Mucosa of descending colon (tissue), 3 donors: ENCODE results near the gene CCDC201. TPM values are rescaled to one million over a fixed set of nuclear protein-coding genes. Genes with fewer than 3 reads are reported as not detected.

ENCODE experiments used
- ATAC-seq: fragments of 200-7000 bp; cut with Tn5 transposase; one replicate; pipeline ENCODE4 v1.9.1; 2020; ENCODE audit warnings: mild to moderate bottlenecking, moderate library complexity
- DNase-seq, 3 donors: peaks; one replicate each; pipeline ENCODE4 v3.0.0-alpha.2; 2020
- H3K36me3 ChIP-seq: fragments of 200-600 bp; one replicate; pipeline ENCODE4 v1.8.0; 2021; ENCODE audit warnings: low read depth, mild to moderate bottlenecking
- H3K4me1 ChIP-seq: fragments of 200-600 bp; one replicate; pipeline ENCODE4 v1.8.0; 2021; ENCODE audit warnings: low read depth, mild to moderate bottlenecking
- H3K4me3 ChIP-seq: fragments of 200-600 bp; one replicate; pipeline ENCODE4 v1.8.0; 2021; ENCODE audit warnings: mild to moderate bottlenecking
- H3K9me3 ChIP-seq: fragments of 200-600 bp; one replicate; pipeline ENCODE4 v1.8.0; 2021; ENCODE audit warnings: mild to moderate bottlenecking
- CTCF ChIP-seq: fragments of 200-600 bp; IDR thresholded peaks from one replicate; pipeline ENCODE4 v1.8.0; 2022; ENCODE audit warnings: antibody characterized with exemption, mild to moderate bottlenecking
- intact Hi-C, 2 donors: fragments of 100-400 bp; cut with DNase I in 1 of 2; cut with micrococcal nuclease in 1 of 2; formaldehyde crosslinking; loops; one replicate each; pipeline versions ENCODE4 v1.11.0 to v1.11.1; 2022; cut with DNase I, micrococcal nuclease
- total RNA-seq, 3 donors: library from RNA; stranded (reverse); fragmentation: NEBNext Ultra II Directional in 2 of 3; extraction: Animal tissue kit (Norgen Biotek cat#: 25700) in 2 of 3; gene quantifications; one replicate each; pipeline versions ENCODE4 v1.2.1 to v1.2.4, GENCODE V29; 2021 to 2023
- donor health status: DM: no; HTN: no; CAD: no; lungs with moderate emphysema.
- donor health status: DM: no; HTN: no; CAD: no.
- donor health status: DM: no; HTN: yes; CAD: no.

The CCDC201 gene
- total RNA-seq, 3 donors from 2014 or later: not detected

DNA sequence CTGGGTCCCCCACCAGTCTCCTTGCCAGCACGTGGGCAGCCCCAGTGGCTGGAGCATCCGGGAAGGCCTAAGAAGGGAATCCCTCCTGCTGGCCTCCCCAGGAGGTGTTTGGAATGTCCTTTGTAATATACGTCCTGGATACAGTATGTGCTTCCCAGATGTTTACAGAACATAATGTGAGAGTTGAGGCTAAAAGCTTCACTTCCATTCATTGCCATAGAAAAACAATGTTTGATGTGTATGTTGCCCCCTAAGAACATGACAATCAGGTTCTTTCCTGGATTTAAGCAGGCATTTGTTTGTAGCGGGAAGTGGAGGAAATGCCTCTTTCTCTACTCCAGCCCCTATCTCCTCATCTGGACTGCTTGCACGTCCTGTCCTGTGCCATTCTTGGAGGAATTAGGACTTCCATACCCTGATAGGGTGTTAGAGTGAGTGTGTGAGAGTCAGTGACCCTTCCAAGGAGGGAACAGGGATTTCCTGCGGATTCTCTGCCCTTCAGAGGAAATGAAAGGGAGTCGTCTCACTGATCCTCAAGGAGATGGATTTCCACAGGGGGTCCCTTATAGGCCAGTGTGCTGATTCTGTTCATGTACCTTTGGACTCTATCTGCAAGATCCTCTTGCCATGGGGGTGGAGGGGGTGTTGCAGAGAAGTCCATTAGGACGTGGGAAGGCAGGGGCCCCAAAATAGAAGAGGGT lies 16.6 kb upstream of the CCDC201 start:
- H3K4me3 ChIP-seq: no peak overlapping the region

DNA sequence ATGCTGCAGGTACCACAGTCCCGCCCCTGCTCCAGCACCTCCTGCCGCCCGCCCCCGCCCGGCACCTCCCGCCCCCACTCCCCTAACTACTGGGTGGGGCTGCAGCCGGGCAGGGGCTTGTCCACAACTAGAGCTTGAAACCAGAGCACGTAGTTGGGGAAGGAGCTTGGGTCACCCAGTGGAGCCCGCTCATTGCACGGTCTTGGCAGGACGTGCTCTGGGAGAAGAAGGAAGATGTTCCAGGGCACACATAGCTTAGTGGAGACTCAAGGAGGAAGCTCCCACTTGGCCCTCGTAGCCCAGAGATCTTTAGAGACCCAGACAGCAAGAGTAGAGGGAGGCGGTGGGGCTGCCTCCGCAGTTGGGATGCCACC lies 16.1 kb upstream of the CCDC201 start:
- no peak for TF ChIP-seq CTCF
- no peak overlapping the region for H3K4me3 ChIP-seq
- ATAC-seq: no peak

More for the DNA sequence above, 16.6 kb upstream of the CCDC201 start:
- DNase-seq (no peak), ATAC-seq (no peak)
- TF ChIP-seq CTCF: no peak
- intact Hi-C loops: no loop called here
- Histone ChIP-seq H3K9me3 (no peaks in the 10 kb centered on the region), H3K36me3 (no peaks in the 10 kb centered on the region), H3K4me1 (no peaks in the 10 kb centered on the region)

GRCh38 chr7:45888185-45888992 lies 15.5 kb upstream of the CCDC201 start, which contains the start of gene IGFBP1:
TSS of gene IGFBP1 (plus strand) at chr7:45888488. CDS start at chr7:45888653, 165 bp downstream.
- intact Hi-C loops: no loop called here
- Histone ChIP-seq H3K4me3 (no peak within 1 kb of the TSS), H3K9me3 (no peaks in the 10 kb centered on the region), H3K36me3 (no peaks in the 10 kb centered on the region), H3K4me1 (no peaks in the 10 kb centered on the region)
- peak; percentile 43 for ATAC-seq
- TF ChIP-seq CTCF: no peak
- DNase-seq: no peak

More for the DNA sequence above, 16.1 kb upstream of the CCDC201 start:
- Histone ChIP-seq H3K4me1 (no peaks in the 10 kb centered on the region), H3K9me3 (no peaks in the 10 kb centered on the region), H3K36me3 (no peaks in the 10 kb centered on the region)
- intact Hi-C loops: no loop called here
- DNase-seq: no peak

DNA sequence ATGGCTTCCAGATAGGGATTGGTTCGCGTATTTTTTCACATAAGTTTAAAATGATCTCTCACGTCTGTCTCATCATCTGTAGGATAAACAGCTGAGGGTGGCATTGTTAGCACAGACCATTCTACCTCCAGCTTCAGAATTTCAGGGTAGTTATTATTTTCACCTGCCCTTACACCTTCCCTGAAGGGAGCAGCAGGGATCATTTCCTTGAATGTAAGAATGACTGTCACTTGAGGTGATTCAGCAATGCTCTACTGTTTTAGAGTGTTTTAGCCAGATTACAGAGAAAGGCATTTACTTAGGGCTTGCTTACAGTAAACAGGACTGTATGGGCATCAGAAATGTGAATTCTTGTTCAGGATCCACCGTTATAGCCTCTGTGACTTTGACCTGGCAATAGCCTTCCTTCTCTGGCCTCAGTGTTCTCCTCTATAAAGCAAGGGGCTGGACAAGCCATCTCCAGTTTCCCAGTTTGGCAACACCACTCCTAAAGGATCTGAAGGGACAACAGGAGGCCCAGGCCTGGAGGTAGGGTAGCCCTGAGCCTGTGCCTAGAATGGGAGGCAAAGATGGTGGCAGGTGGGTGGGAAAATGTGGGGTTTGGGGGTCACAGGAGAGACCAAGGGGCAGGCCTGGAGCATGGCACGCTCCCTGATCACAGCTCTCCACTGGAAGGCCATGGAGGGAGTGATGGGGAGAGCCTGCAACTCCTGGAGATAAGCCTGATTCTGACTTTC lies 14.2 kb upstream of the CCDC201 start:
- DNase-seq (no peak), ATAC-seq (no peak)
- no peaks in the 10 kb centered on the region for H3K9me3 ChIP-seq
- H3K4me3 ChIP-seq: no peak overlapping the region
- H3K36me3 ChIP-seq: no peaks in the 10 kb centered on the region
- intact Hi-C loops: no loop called here
- H3K4me1 ChIP-seq: no peaks in the 10 kb centered on the region
- TF ChIP-seq CTCF: no peak

DNA sequence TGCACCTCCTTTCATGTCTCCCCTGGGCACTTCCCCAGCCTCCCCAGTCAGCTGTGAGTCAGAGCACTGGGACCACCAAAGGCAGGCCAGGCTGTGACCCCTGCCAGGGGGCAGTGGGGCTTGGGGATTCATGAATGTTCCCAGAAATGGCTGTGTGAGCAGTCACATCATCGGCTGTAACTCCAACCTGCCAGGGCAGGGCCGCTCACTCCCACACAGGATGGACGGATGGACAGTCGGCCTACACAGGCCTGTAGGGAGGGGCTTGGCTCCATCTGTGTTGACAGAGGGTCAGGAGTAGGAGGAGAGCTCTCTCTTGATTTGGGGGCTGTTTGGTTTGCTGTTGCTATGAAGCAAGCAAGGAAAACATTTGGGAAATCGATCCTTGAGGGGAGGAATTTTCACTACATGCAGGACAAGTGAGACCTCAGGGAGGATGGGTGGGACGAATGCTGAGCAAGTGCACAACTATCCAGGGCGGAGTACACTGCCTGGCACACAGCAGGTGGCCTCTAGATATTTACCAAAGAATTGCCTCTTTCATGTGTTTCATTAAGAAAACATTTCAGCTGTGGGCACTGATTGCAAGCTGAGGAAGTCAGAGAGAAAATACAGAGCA lies 12.5 kb upstream of the CCDC201 start:
- Histone ChIP-seq H3K36me3 (no peaks in the 10 kb centered on the region), H3K4me1 (no peaks in the 10 kb centered on the region), H3K4me3 (no peak overlapping the region), H3K9me3 (no peaks in the 10 kb centered on the region)
- DNase-seq: no peak
- intact Hi-C loops: no loop called here
- TF ChIP-seq CTCF: no peak
- ATAC-seq: no peak
